Suppressor macrophage treated with lipopolysaccharide for 1 hour (primary cell): ENCODE results near the gene H3-3A.

ENCODE experiments used
- DNase-seq, 3 donors: peaks; one replicate each; pipeline ENCODE4 v3.0.0-alpha.2; 2020 to 2022

Gene H3-3A

GRCh38 chr1:226111883-226112261 lies 49.4 kb downstream of the H3-3A start:
- DNase-seq, result no peak

DNA sequence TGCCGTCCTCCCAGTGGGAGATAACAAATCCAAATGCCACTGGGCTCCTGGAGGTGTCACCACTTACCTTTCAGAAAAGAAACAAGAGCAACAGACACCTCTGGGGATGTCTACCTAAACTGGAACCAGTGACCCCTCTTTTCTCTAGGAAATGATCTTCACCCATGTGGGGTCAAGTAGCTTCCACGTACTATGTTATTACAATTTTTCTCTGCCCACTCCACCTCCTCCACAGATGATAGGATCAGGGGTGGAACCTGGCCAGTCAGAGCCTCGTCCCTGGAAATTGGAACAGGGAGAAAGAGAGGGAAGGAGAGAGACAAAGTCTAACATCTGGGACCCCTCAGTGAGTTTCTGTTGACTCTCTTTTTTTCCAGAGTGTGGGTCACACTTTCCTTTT lies 50.1 kb downstream of the H3-3A start:
- no peak for DNase-seq

DNA sequence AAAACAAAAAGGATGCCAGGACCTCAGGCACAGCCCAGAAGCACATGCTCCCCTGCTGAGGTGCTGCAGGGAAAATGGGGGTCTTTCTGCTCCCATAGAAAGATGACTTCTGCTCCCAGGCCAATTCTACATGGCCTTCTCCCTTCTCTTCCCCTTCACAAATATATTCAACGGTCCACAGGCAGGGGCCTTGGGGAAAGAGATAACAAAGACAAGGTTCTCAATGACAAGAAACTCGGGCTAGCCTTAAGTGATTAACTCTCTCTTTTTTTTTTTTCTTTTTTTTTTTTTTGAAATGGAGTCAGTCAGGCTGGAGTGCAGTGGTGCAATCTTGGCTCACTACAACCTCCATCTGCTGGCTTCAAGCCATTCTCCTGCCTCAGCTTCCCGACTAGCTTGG lies 54.2 kb downstream of the H3-3A start:
- DNase-seq, result no peak

DNA sequence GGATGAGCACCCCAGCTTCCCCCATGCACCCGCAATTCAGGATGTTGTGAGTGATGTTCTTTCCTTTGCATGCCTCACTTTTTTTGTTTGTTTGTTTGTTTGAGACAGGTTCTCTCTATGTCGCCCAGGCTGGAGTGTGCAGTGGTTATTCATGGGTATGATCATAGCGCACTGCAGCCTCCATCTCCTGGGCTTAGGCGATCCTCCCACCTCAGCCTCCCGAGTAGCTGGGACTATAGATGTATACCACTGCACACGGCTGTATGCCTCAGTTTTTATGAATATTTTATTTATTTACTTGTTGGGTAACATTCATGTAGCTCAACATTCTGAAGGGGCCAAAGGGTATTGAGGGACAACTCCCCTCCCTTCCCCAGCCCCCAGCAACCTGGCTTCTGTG lies 54.8 kb downstream of the H3-3A start:
- no peak for DNase-seq

DNA sequence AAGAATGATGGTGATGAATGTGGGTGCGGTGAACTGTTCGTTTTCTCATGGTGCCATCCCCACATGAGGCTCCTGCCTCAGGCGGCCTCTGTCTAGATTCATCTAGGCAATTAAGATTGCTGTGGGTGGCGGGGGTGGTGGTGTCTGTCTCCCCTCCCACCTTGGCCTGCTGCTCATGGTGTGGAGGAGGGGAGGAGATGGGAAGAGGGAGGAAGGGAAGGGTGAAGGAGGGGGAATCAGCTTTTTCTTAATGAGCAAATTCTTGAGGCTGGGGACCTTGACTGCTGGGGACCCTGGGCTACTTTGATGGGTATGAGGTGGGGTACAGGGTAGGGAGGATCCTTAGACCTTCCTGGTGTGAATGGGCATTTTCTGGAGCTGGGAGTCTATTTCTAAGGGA lies 55.8 kb downstream of the H3-3A start:
- DNase-seq, result no peak

- DNase-seq, result no peak
Observed at GRCh38 chr1:226119169-226119568, 56.7 kb downstream of the H3-3A start.

GRCh38 chr1:226120398-226120797 lies 57.9 kb downstream of the H3-3A start:
- DNase-seq, result no peak

GRCh38 chr1:226121049-226121586 lies 58.6 kb downstream of the H3-3A start:
- DNase-seq, result no peak
